ENCODE results near the gene METRNL. TPM values are rescaled to one million over a fixed set of nuclear protein-coding genes. Genes with fewer than 3 reads are reported as not detected.

Gene METRNL
- total and polyA plus RNA-seq, 2 donors, result 37.7 to 118 TPM

GRCh38 chr17:83100853-83101391 is 21.5 kb downstream of the METRNL start:
- Histone ChIP-seq H3K36me3 (ENCODE audit: insufficient read depth) (no peaks in the 10 kb centered on the region), H3K4me1 (ENCODE audit: insufficient read depth) (no peaks in the 10 kb centered on the region), H3K4me3 (ENCODE audit: low read depth, low read length) (no peak overlapping the region), H3K27ac (ENCODE audit: low read depth) (no peak overlapping the region)
- no peak for DNase-seq (ENCODE audit: extremely low spot score)
- WGBS, result 32% methylated on average over 22 of the region's 22 CpGs

- no peak for DNase-seq (ENCODE audit: extremely low spot score)
- 60% methylated on average over 22 of the region's 22 CpGs for WGBS
- no peaks in the 10 kb centered on the region for H3K4me1 ChIP-seq (ENCODE audit: insufficient read depth)
- no peak overlapping the region for H3K27ac ChIP-seq (ENCODE audit: low read depth)
- H3K36me3 ChIP-seq (ENCODE audit: insufficient read depth), result no peaks in the 10 kb centered on the region
- no peak overlapping the region for H3K4me3 ChIP-seq (ENCODE audit: low read depth, low read length)
Observed at GRCh38 chr17:83101805-83102480, 22.5 kb downstream of the METRNL start.

GRCh38 chr17:83103200-83103942 is 24.0 kb downstream of the METRNL start:
- H3K4me1 ChIP-seq (ENCODE audit: insufficient read depth), result no peaks in the 10 kb centered on the region

GRCh38 chr17:83103943-83104311 is 24.5 kb downstream of the METRNL start:
- no peaks in the 10 kb centered on the region for H3K4me1 ChIP-seq (ENCODE audit: insufficient read depth)
- H3K27ac ChIP-seq (ENCODE audit: low read depth), result no peak overlapping the region
- no peak overlapping the region for H3K4me3 ChIP-seq (ENCODE audit: low read depth, low read length)
- DNase-seq (ENCODE audit: extremely low spot score), result no peak
- no peaks in the 10 kb centered on the region for H3K36me3 ChIP-seq (ENCODE audit: insufficient read depth)
- 73% methylated on average over 10 of the region's 10 CpGs for WGBS

More at GRCh38 chr17:83103200-83103942, 24.0 kb downstream of the METRNL start:
- DNase-seq (ENCODE audit: extremely low spot score), result no peak
- WGBS, result 83% methylated on average over 51 of the region's 60 CpGs
- Histone ChIP-seq H3K4me3 (ENCODE audit: low read depth, low read length) (no peak overlapping the region), H3K27ac (ENCODE audit: low read depth) (no peak overlapping the region), H3K36me3 (ENCODE audit: insufficient read depth) (no peaks in the 10 kb centered on the region)

GRCh38 chr17:83104577-83105505 is 25.4 kb downstream of the METRNL start:
- H3K4me3 ChIP-seq (ENCODE audit: low read depth, low read length), result no peak overlapping the region
- no peak overlapping the region for H3K27ac ChIP-seq (ENCODE audit: low read depth)
- H3K36me3 ChIP-seq (ENCODE audit: insufficient read depth), result no peaks in the 10 kb centered on the region
- no peak for DNase-seq (ENCODE audit: extremely low spot score)
- no peaks in the 10 kb centered on the region for H3K4me1 ChIP-seq (ENCODE audit: insufficient read depth)
- WGBS, result 79% methylated on average over 45 of the region's 45 CpGs

GRCh38 chr17:83105512-83105911 is 26.1 kb downstream of the METRNL start:
- no peak for DNase-seq (ENCODE audit: extremely low spot score)
- WGBS, result 51% methylated on average over 10 of the region's 10 CpGs
- H3K4me1 ChIP-seq (ENCODE audit: insufficient read depth), result no peaks in the 10 kb centered on the region
- H3K4me3 ChIP-seq (ENCODE audit: low read depth, low read length), result no peak overlapping the region
- no peaks in the 10 kb centered on the region for H3K36me3 ChIP-seq (ENCODE audit: insufficient read depth)
- H3K27ac ChIP-seq (ENCODE audit: low read depth), result no peak overlapping the region

- 59% methylated on average over 22 of the region's 22 CpGs for WGBS
- H3K36me3 ChIP-seq (ENCODE audit: insufficient read depth), result no peaks in the 10 kb centered on the region
- no peak for DNase-seq (ENCODE audit: extremely low spot score)
- no peak overlapping the region for H3K4me3 ChIP-seq (ENCODE audit: low read depth, low read length)
- no peaks in the 10 kb centered on the region for H3K4me1 ChIP-seq (ENCODE audit: insufficient read depth)
- H3K27ac ChIP-seq (ENCODE audit: low read depth), result no peak overlapping the region
Observed at GRCh38 chr17:83106056-83106588, 26.7 kb downstream of the METRNL start.

- H3K27ac ChIP-seq (ENCODE audit: low read depth), result no peak overlapping the region
- H3K4me3 ChIP-seq (ENCODE audit: low read depth, low read length), result no peak overlapping the region
- no peaks in the 10 kb centered on the region for H3K4me1 ChIP-seq (ENCODE audit: insufficient read depth)
- no peaks in the 10 kb centered on the region for H3K36me3 ChIP-seq (ENCODE audit: insufficient read depth)
- WGBS, result 72% methylated on average over 17 of the region's 17 CpGs
- DNase-seq (ENCODE audit: extremely low spot score), result no peak
Observed at GRCh38 chr17:83106913-83107655, 27.7 kb downstream of the METRNL start.

- Histone ChIP-seq H3K36me3 (ENCODE audit: insufficient read depth) (no peaks in the 10 kb centered on the region), H3K27ac (ENCODE audit: low read depth) (no peak overlapping the region), H3K4me1 (ENCODE audit: insufficient read depth) (no peaks in the 10 kb centered on the region), H3K4me3 (ENCODE audit: low read depth, low read length) (no peak overlapping the region)
- no peak for DNase-seq (ENCODE audit: extremely low spot score)
- 54% methylated on average over 14 of the region's 14 CpGs for WGBS
Observed at GRCh38 chr17:83107656-83108048, 28.2 kb downstream of the METRNL start.

GRCh38 chr17:83108709-83109108 is 29.3 kb downstream of the METRNL start:
- WGBS, result 96% methylated on average over 25 of the region's 25 CpGs
- H3K4me1 ChIP-seq (ENCODE audit: insufficient read depth), result no peaks in the 10 kb centered on the region
- DNase-seq (ENCODE audit: extremely low spot score), result no peak
- H3K4me3 ChIP-seq (ENCODE audit: low read depth, low read length), result no peak overlapping the region
- no peak overlapping the region for H3K27ac ChIP-seq (ENCODE audit: low read depth)
- H3K36me3 ChIP-seq (ENCODE audit: insufficient read depth), result no peaks in the 10 kb centered on the region

GRCh38 chr17:83109386-83109785 is 30.0 kb downstream of the METRNL start:
- DNase-seq (ENCODE audit: extremely low spot score), result no peak
- no peaks in the 10 kb centered on the region for H3K4me1 ChIP-seq (ENCODE audit: insufficient read depth)
- H3K4me3 ChIP-seq (ENCODE audit: low read depth, low read length), result no peak overlapping the region
- H3K36me3 ChIP-seq (ENCODE audit: insufficient read depth), result no peaks in the 10 kb centered on the region
- WGBS, result 67% methylated on average over 11 of the region's 11 CpGs
- no peak overlapping the region for H3K27ac ChIP-seq (ENCODE audit: low read depth)

- Histone ChIP-seq H3K36me3 (ENCODE audit: insufficient read depth) (no peaks in the 10 kb centered on the region), H3K4me3 (ENCODE audit: low read depth, low read length) (peak overlapping the region; percentile 7), H3K4me1 (ENCODE audit: insufficient read depth) (no peaks in the 10 kb centered on the region), H3K27ac (ENCODE audit: low read depth) (no peak overlapping the region)
- 17% methylated on average over 37 of the region's 37 CpGs for WGBS
- DNase-seq (ENCODE audit: extremely low spot score), result peak; percentile 82
Observed at GRCh38 chr17:83109793-83110645, 30.6 kb downstream of the METRNL start.

All from urinary bladder (tissue), 4 donors.